HG03442 (cell line): ENCODE measurements around the gene SLC45A1.

ENCODE experiments used
- ATAC-seq: cut with Tn5 transposase; IDR thresholded peaks from one replicate; pipeline ENCODE4 v1.9.1; 2021; ENCODE audit warnings: mild to moderate bottlenecking, moderate library complexity; ENCODE audit not compliant: unreplicated experiment

The SLC45A1 gene

GRCh38 chr1:8334106-8334851 is 16.4 kb downstream of the SLC45A1 start:
- ATAC-seq: no peak

- no peak for ATAC-seq
Measured at GRCh38 chr1:8335246-8335645, 17.3 kb downstream of the SLC45A1 start.

GRCh38 chr1:8337776-8338525 is 20.0 kb downstream of the SLC45A1 start:
- no peak for ATAC-seq

- no peak for ATAC-seq
Measured at GRCh38 chr1:8338526-8339202, 20.8 kb downstream of the SLC45A1 start.

GRCh38 chr1:8339203-8339600 is 21.3 kb downstream of the SLC45A1 start:
- ATAC-seq: no peak

- ATAC-seq: no peak
Measured at GRCh38 chr1:8340448-8340847, 22.5 kb downstream of the SLC45A1 start.

GRCh38 chr1:8342325-8342724 is 24.4 kb downstream of the SLC45A1 start:
- ATAC-seq: no peak

GRCh38 chr1:8343044-8343443 is 25.1 kb downstream of the SLC45A1 start:
- ATAC-seq: no peak

GRCh38 chr1:8343464-8344001 is 25.6 kb downstream of the SLC45A1 start:
- ATAC-seq: no peak

GRCh38 chr1:8344893-8345507 is 27.1 kb downstream of the SLC45A1 start:
- no peak for ATAC-seq

GRCh38 chr1:8345621-8346415 is 27.9 kb downstream of the SLC45A1 start:
- ATAC-seq: no peak

GRCh38 chr1:8347635-8348034 is 29.7 kb downstream of the SLC45A1 start:
- ATAC-seq: no peak

- no peak for ATAC-seq
Measured at GRCh38 chr1:8348047-8348776, 30.3 kb downstream of the SLC45A1 start.

- ATAC-seq: no peak
Measured at GRCh38 chr1:8348777-8349472, 31.0 kb downstream of the SLC45A1 start.

- no peak for ATAC-seq
Measured at GRCh38 chr1:8349473-8349865, 31.6 kb downstream of the SLC45A1 start.

- no peak for ATAC-seq
Measured at GRCh38 chr1:8349961-8350360, 32.0 kb downstream of the SLC45A1 start.

GRCh38 chr1:8350914-8351684 is 33.2 kb downstream of the SLC45A1 start:
- no peak for ATAC-seq
